HG03159 (cell line): ENCODE data around the gene HK2.

ENCODE experiments used
- ATAC-seq: cut with Tn5 transposase; IDR thresholded peaks from one replicate; pipeline ENCODE4 v1.9.1; 2021; ENCODE audit warnings: mild to moderate bottlenecking, moderate library complexity; ENCODE audit not compliant: unreplicated experiment

Gene HK2

DNA sequence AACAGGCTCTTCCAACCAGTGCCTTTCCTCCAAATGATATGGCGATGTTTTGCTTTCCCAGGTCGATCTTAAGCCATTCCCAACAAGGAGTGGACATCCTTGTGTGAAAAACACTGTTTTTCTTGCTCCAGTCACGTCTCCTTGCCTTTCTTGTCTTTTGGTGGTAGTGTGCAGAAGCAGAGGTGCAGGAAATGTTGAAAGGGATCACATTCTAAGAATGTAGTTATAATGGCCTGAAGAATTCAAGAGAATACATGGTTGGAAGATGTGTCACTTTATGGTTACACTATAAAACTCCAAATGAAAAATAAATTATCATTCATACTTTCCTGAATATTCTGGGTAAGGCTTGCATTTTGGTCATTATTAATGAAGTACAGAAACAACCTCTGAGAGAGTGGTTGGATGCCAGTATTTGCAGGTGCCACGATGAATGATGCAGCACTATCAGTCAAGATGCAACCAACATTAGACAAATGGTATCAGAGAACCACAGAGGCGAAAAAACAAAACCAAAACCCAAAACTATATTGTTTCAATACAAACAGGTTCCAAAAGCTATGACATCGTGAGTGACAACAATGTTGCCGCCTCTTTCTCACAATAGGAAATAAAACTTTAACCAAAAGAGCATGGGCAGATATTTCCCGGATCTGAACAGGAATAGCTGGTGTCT is 97.0 kb downstream of the HK2 start:
- ATAC-seq = no peak

DNA sequence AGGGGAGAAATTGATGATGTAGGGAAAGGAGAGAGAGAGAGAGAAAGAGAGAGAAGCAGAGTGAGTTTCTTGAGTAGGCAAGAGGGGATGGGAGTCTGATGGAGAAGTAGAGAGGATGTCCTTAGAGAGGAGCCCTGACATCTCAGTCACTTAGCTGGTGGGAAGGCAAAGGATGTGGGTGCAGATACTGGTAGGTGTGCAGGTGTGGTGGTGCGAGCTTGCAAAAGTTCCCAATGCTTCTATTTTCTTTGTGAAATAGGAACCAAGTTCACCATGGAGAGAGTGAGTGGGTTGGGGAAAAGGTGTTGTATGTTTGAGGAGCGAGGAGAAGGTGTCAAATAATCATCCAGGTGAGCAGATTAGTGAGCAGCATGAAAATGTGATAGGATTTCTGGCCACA is 98.0 kb downstream of the HK2 start:
- no peak for ATAC-seq

DNA sequence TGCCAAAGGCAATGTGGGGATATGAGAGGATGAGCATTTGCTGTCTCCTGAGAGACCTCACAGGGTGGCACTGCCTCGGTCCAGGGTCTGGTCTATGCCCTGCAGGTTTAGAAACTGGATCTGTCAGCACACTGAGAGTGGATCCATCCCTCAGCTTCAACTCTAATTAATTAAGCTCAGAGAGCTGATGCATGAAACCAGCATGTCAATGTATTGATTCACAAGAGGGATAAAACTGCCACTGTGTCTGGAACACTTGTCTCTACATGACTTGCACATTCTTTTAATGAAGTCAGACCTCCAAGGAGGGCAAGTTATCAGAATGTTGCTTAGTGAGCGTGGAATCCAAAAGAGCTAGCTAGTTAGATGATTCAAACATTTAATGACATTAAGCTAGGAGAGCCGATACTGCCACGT is 102.1 kb downstream of the HK2 start:
- ATAC-seq = no peak

DNA sequence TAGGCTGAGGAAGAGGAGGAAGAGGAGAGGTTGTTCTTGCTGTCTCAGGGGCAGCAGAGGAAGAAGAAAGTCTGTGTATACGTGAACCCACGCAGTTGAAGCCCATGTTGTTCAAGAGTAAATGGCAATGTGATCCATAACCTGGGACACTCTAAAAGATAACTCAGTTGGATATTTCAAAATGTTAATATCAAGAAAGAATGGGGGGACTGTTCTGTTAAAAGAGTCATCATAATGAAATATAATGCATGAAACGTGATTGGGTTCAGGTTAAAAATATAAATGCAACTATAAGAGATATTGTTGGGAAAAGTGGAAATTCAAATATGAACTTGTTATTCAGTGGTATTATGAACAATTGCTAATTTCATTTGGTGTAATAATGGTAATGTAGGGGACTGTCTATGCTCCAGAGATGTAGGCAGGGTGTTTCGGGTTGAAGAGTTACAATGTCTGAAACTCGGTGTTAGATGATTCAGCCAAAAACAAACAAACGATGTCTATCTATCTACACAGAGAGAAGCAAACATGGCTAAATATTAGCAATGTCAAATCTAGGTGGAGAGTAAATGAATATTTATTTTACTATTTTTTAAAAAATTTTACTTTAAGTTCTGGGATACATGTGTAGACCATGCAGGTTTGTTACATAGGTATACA is 103.4 kb downstream of the HK2 start:
- no peak for ATAC-seq

DNA sequence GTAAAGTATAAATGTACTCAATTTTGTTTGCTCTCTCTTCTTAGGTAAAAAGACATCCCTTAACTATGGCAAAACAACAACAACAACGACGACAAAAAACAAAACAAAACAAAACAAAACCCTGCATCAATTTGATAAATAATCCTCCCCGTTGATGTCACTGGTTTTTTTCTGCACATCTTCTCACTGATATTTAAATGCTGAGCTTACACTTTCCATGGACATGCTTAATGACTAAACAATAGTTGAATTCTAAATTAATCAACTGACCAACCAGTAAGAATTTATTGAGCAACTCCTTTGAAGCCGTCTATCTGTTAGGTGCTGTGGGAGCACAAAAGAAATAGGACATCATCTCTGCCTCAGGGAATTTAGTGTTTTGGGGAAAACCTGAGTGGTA is 104.3 kb downstream of the HK2 start:
- ATAC-seq = no peak

DNA sequence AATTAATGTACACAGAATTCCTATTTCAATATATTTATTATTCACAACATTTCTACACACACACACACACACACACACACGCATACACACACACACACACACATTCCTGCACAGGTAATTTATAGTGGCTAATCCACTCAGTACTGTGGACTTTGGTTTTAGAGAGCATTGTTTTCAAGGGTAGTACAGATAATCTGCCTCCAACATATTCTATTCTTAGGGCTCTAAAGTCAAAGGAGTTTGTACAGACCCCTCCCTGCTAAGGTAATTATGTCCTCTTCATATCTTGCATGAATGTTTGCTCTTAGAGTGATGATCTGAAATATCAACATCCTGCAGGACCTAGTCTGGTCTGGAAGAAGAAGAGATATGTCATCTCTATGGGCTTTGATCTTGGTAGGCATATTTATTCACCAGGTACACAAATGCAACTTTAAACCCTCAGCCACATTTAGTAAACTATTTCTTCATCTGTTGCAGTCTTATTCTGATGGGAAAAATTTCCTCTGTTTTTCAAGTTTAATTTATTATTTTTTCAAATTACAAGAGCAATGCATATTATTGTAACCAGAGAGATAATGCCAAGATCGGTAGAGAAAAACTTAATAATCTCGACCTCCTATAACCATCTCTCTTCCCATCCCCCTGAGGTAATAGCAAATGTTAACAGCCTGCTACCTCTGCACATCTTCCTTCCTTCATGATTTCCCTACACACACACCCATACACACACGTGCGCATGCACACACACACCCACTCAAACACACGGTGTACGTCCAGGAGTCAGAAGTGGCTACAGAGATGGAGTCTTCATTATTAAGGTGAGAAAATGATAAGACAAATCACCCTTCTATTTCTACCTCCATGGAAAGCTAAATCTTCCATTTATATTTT is 106.2 kb downstream of the HK2 start:
- no peak for ATAC-seq

DNA sequence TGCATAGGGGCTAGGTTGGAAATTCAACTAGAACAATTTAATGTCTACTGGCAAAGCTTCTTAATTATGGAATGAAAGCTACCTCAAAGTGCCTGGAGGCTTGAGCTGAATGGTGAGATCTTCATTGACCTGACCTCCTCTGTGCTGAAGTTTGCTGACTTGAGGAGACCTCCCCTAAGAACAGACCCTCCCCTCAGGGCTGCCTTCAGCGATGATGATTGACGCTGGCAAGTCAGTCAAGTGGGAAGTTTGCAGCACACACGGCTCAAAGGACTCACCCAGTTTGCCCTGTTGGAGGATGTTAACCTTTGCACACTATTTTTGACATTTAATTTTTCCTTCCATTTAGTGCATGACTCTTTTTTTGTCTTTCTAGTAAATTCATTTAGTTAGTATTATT is 107.4 kb downstream of the HK2 start:
- no peak for ATAC-seq

DNA sequence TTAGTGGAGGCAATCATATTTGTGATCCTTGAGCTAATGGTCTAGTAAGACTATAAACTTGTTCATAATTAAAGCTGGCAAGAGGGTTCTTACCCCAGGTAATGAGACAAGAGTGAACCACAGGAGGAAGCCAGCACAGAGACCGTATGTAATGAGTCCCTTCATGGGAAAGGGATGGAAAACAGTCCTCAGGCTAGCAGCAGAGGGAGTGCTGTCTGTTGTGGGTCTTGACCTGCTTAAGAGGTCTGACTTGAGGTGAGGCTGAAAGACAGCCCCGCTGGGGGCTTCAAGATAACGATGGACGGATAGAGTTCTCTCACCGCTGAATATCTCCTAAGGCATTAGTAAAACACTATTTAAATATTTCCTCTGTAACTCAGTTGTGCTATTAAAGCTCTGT is 108.3 kb downstream of the HK2 start:
- no peak for ATAC-seq
